Measurements from ENCODE around the gene PRKAG2.

The PRKAG2 gene

DNA sequence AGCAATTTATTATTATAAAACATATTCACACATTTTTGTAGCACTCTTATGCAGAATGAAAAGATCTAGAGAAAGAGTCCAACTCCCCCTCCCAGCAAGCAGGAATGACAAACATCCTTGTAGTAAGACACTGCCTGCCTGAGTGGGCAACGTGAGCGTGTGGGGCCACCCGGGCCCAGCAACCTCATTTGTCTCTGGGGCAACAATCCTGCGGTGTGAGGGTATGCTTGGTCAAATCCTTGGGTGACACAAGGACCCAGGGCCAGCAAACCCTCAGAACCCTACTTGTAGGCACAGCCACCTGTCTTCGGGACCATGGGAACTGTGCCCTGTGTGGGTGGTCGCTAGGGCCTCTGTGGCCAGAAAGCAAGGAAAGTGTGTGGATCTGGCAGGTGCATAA, 367.9 kb downstream of the PRKAG2 start:
- H3K4me3 ChIP-seq (ENCODE audit: low read depth, low read length) = no peak overlapping the region
- TF ChIP-seq, protein P1, sequence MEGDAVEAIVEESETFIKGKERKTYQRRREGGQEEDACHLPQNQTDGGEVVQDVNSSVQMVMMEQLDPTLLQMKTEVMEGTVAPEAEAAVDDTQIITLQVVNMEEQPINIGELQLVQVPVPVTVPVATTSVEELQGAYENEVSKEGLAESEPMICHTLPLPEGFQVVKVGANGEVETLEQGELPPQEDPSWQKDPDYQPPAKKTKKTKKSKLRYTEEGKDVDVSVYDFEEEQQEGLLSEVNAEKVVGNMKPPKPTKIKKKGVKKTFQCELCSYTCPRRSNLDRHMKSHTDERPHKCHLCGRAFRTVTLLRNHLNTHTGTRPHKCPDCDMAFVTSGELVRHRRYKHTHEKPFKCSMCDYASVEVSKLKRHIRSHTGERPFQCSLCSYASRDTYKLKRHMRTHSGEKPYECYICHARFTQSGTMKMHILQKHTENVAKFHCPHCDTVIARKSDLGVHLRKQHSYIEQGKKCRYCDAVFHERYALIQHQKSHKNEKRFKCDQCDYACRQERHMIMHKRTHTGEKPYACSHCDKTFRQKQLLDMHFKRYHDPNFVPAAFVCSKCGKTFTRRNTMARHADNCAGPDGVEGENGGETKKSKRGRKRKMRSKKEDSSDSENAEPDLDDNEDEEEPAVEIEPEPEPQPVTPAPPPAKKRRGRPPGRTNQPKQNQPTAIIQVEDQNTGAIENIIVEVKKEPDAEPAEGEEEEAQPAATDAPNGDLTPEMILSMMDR (IDR thresholded peaks at IDR 0.05; ENCODE audit: insufficient read depth, low read depth, low read length, missing control alignments) = no peak
- no peak for DNase-seq (ENCODE audit: low read depth)

DNA sequence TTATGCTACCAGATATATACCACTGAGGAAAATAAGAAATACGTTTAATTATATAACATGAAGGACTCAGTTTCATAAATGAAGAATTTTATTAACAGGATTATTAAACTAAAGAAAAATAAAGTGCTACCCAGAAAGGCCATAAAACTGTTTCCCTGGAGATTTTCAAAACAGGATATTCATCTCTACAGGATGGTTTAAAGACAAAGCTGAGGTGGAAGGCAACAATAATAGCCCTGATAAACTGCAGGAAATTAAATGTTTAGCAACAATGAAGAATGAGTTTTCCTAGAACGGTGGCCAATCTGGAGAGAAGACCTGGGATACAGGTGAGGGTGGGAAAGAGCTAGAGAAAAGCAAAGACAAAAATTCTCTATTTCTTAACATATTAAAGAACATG, 369.1 kb downstream of the PRKAG2 start:
- DNase-seq (ENCODE audit: low read depth) = no peak
- H3K4me3 ChIP-seq (ENCODE audit: low read depth, low read length) = no peak overlapping the region
- TF ChIP-seq, protein P1 (IDR thresholded peaks at IDR 0.05; ENCODE audit: insufficient read depth, low read depth, low read length, missing control alignments) = no peak

DNA sequence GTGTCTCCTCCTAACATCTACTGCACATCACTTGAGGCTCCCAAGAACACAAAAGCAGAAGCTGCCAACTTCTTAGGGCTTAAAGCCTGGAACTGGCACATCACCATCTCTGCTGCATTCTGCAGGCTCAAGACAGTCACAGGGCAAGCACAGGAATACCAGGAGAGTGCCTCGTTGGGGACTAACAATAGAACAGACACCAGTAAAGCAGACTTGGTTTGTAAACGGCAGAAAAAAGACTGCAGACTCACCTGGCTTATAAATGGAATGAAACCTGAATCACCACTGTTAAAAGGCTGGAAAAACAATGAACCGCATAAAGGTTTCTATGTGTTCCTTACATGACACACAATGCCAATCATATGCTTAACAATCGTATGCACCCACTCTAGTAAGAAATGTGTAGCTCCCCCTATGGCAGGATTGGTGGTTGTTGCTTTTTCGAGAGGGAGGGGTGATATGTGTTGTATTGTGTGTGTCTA, 370.0 kb downstream of the PRKAG2 start:
- TF ChIP-seq, protein P1 (IDR thresholded peaks at IDR 0.05; ENCODE audit: insufficient read depth, low read depth, low read length, missing control alignments) = no peak
- DNase-seq (ENCODE audit: low read depth) = no peak
- no peak overlapping the region for H3K4me3 ChIP-seq (ENCODE audit: low read depth, low read length)
